HS-5 (cell line): ENCODE measurements around the gene CDH23.

Experiments
- DNase-seq: peaks from one replicate; pipeline ENCODE4 v3.0.0-alpha.2; 2012; ENCODE audit warnings: low read depth

The CDH23 gene

DNA sequence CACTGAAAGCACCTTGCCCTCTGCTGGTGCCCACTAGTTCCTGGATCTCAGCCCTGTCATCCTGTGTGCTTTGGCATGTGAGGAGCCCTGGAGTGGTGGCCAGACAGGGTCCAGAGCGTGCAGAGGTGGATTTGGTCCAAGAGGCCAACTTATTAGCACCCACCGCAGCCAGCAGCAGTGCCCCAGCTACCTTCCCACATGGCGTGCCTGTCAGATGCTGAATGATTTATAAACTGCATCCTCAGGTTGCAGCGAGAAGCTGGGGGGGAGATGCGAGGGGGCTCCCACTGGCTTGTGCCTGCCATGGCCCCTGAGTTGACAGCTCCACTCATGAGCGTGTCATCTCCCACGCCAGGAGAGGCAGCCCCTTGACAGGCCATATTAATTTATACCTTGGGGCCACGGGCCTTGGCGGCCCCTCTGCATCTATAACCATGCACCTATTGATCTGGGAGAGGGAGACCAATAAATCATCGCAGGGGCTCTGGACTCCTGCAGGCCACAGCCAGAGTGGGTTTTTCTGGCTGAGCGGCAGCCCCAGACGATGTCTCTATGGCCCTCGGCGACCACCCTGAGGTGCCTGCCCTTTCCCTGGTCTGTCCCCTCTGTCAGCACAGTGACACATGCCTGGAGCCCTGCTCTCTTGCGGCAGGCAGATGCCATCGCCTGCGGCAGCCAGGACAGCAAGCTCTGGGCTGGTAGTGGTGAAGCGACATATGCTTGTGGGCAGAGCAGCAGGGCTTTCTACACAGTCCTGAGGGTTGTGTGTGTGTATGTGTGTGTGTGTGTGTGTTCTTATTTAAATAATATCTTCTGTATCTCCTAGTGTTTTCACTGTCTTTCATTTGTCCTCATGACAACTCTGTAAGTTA is 120.8 kb downstream of the CDH23 start:
- DNase-seq: no peak

- DNase-seq: no peak
These were observed 123.3 kb downstream of the CDH23 start for GRCh38 chr10:71520042-71520441.

DNA sequence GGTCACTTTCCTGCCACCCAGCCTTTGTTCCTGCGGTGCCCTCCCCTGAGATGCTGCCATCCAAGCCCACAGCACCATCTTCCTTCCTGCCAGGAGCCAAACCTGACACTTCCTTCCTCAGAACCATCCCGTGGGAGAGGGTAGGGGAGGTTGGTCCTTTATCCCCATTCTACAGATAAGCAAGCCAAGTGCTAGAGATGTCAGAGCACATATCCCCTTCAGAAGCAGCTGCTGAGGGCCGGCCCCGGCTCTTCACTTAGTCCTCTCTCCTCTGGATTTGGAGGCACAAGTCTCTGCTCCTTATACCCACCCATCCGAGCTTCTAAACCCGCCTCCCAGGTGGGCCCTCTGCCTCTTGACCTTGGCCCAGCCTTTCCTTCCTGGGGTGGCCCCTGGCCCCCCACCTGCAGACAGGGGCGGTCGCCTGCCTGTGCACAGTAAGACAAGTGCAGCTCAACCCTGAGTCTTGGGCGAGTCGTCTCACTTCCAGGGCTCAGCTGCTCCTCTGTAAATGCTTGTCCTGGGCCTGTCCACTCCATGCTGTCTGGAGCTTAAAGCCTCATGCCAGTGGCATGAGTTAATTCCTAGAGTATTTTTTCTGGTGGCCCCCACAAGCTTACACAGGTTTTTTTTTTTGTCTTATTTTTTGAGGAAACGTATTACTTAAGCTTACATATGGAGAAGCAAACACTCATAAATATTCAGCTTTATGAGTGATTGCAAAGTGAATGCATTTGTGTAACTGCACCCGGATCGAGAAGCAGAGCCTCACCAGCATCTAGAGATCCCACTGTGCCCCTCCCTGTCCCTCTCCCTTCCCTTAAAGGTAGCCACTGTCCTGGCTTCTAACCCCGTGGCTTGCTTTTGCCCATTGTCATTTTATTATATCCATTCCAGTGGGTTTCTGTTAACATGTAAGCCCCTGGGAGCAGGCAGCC is 125.1 kb downstream of the CDH23 start:
- no peak for DNase-seq

- DNase-seq: no peak
These were observed 125.9 kb downstream of the CDH23 start for GRCh38 chr10:71522442-71523144.

DNA sequence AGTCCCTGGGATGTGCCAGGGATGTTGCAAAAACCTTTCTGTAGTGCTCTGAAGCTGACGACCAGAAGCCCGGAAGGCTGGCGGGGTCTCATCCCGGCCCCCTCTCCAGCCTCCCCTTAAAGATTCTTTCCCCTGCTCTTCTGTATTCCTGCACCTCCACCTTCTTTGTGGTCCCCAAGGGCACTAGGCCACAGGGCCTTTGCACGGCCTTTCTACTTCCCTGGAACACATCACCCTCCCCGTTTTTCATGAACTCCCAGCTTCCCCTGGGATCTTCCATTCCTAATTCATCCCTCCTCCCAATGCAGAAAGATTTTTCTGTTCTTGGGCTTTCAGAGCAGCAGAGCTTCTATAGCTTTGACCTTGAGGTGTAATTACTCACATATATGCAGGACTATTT is 127.0 kb downstream of the CDH23 start:
- DNase-seq: no peak

DNA sequence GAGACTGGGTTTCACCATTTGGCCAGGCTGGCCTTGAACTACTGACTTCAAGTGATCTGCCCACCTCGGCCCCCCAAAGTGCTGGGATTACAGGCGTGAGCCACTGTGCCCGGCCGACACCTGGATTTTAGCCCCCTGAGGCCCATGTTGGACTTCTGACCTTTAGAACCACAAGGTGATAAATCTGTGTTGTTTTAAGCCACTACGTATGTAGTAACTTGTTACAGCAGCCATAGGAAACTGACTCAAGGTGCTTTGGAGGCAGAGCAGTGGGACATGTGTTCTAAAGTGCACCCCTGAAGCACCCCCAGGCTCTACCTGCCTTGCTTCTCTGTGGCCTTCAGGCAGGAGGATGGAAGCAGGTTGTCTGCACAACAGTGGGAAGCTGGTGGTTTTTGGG is 128.4 kb downstream of the CDH23 start:
- DNase-seq: no peak

GRCh38 chr10:71525721-71526120 is 129.0 kb downstream of the CDH23 start:
- no peak for DNase-seq

DNA sequence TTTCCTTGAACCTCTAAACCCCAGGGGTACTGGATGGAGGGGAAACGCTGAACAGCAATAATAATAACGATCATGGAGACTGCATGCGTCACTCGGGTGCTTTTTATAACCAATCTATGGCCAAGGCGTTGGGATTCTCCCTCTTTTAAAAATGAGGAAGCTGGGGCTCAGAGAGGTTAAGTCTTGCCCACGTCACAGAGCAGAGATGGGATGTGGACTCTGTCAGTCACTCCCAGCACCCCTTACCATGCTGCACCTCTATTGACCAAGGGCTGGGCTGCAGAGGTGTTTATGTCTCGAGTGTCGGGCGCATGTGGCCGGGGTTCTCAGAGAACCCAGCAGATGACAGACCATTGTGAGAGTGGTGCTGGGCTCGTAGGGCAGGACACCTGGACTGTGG is 129.9 kb downstream of the CDH23 start:
- no peak for DNase-seq

GRCh38 chr10:71527135-71527534 is 130.4 kb downstream of the CDH23 start:
- DNase-seq: no peak

DNA sequence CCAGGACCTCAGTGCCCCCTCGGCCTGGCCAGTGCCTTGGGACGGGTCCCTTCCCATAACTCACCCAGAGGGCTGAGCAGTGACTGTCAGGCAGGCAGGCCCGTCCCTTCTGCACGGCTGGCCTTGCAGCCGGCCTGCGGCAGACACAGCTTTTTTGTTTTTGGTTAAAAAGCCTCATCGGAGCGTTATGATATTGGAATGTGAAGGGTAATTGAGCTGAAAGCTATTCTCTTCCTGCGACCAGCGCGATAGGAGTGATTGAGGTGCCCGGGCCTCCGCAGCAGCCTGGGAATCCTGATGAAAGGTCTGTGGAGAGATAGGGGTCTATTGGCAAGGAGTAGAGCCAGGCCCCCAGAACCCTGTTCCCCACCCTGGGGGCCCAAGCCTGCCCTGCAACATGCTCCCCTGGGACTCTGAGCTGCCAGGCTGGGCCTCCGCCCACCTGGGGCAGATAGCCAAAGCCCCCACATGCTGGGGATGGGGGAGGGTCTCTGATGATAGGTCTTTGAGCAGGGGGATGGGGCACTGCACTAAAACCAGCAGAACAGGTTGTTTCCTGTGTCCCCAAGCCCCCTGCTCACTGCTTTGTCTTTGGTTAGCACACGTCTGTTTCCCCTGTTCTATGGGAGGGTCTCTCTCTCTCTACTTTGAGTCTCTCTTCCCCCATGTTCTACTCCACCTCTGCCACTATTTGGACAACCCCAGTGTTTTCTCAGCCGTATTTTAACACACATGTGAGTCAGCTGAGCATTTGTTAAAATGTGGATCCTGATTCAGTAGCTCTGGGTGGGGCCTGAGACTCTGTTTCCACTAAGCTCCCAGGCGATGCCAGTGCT is 131.9 kb downstream of the CDH23 start:
- no peak for DNase-seq

GRCh38 chr10:71529207-71529827 is 132.6 kb downstream of the CDH23 start:
- no peak for DNase-seq

DNA sequence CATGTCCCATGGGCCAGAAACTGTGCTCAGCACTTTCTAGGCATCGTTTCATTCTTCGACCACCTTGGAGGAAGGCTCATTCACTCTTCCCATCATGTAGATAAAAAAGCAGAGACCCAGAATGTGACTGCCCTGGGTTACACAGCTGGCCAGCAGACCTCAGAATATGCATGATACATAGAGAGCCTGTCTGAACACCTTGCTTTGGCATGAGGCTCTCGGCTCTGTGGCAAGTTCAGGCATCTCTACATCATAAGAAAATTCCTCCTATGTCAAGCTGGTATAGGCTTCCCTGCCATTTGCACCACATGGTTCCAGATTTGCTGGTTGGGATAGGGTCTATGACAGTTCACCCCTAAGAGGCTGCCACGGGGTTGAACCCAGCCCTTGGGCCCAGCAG is 134.1 kb downstream of the CDH23 start:
- DNase-seq: no peak

DNA sequence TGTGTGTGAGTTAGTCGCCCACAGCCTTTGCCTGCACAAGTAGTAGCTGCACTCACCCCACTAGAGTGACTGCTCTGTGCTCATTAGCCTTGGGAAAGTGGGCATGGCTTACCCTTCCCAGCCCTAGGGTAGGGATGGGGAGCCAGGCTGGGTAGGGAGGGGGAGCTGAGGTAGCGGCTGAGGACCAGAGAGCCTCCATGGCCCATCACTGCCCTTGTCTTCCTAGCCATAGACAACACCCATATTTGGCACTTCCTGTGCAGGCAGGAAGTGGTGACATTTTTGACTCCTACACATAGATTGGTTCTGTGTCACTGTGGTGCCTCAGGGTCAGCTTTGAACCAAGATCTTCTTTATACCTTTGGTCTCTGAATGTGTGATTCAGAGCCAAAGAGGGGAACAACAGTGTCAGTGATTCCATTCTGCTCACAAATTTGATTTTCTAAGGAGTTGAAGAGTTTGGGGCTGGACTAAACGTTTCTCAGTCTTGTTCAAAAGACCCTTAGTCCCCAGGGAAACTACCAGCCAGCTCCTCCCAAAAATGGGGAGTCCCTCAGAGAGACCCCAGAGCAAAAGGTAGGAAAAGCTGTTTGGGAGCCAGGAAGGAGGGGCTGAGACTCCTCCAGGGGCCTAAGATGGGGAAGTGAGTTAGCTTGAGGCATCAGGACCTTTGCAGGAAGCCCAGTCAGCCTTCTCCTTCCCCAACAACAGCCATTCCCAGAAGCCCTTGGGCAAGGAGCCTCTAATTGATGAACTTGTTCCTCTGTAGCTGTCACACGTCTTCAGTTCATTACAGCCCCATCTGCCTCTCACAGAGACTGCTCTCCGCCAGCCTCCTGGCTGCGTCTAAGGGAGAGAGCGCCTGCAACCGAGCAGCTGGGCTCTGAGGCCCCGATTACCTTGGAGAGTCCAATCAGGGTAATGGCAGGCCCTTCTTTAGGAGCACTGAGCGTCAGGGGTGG is 135.0 kb downstream of the CDH23 start:
- no peak for DNase-seq

GRCh38 chr10:71532878-71533277 is 136.2 kb downstream of the CDH23 start:
- DNase-seq: no peak

- no peak for DNase-seq
These were observed 137.2 kb downstream of the CDH23 start for GRCh38 chr10:71533936-71534335.

- DNase-seq: no peak
These were observed 138.0 kb downstream of the CDH23 start for GRCh38 chr10:71534568-71535194.

- no peak for DNase-seq
These were observed 139.6 kb downstream of the CDH23 start for GRCh38 chr10:71536332-71536731.

DNA sequence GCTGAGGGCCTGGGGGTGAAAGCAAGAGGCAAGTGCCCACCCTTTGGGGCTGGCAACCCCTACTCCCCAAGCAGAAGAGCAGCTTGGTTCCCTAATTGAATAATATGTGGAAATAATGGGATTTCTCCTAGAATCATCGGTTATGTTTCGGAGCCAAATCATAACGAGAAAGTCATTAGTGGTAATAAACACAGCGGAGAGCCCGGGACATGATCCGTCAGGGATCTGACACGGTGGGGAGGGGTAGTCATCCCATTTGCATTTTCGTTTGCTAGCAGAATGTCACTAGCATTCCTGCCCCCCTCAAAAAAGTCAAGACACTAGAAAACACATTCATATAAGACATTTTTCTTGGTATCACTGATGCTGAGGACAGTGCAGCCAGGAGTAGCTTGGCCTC is 140.4 kb downstream of the CDH23 start:
- no peak for DNase-seq

DNA sequence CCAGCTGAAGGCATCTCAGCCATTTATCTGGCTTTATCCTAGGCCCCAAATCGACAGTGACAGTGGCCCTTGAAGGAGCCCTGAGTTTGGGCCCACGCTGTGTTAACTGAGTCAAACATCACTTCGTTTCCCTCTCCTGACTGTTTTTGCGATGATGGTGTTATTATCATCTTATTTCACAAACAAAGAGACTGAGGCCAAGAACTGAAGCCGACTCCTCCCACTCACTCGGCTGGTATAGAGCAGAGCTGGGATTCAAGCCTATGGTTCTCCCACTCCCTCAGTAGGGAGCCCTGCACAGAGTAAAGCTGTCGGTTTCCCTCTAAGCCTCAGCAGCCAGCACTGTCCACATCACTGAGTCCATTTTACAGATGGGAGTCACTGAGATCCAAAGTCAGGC is 141.0 kb downstream of the CDH23 start:
- DNase-seq: no peak
